Hypothalamus (tissue), 51 donors: Measurements from ENCODE around the gene LRBA.
A peak's percentile ranks its signal among the peaks of the same experiment; 100 is the strongest.
"Not testable (repeated sequence)": the region's sequence is repeated elsewhere in the genome, so short reads cannot be mapped to it uniquely, and the experiment has no call there.

Experiments
- DNase-seq, 51 donors: peaks; one replicate each; lab custom pipeline; 2025; lab: John Stamatoyannopoulos, UW

The LRBA gene

DNA sequence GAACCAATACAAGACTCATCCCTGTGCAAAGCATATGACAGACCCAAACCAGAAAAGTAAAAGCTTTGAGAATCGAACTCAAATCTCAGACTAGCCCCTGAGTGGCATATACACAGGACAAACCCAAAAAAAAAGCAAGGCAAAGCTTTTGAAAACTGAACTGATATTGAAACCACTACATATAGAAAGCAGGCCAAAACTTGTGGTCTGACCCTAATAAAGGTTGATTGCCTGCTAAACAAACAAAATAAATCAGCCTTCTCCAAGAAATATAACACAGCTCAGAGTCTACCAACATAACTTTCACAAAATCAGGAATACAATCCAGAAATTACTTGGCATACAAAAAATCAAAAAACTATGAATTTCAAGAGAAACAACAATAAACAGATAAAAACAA, 40.3 kb downstream of the LRBA start:
- DNase-seq, result no peak

- no peak for DNase-seq
These were observed 40.8 kb downstream of the LRBA start for GRCh38 chr4:150974252-150974640.

GRCh38 chr4:150973626-150974251, 41.3 kb downstream of the LRBA start:
- no peak for DNase-seq

DNA sequence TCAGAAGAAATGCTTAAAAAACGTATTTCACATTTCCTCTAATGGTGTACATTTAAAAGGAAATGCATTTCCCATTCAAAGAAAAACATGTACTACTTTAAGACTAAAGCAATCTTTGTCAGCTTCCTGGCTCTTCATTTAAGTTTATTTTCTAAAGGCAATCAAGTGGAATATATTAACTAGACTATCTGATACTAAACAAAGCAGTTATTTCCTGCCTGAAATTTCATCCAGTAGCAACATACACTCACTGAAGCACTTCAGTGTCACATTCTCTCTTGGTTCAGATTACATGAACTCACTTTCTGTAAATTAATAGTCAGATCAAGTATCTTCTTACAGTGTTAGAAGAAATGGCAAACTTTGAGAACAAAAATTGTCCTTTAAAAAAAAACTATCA, 42.5 kb downstream of the LRBA start:
- DNase-seq, result no peak

- no peak for DNase-seq
These were observed 43.2 kb downstream of the LRBA start for GRCh38 chr4:150971901-150972300.

GRCh38 chr4:150970685-150971151, 44.4 kb downstream of the LRBA start:
- no peak for DNase-seq

DNA sequence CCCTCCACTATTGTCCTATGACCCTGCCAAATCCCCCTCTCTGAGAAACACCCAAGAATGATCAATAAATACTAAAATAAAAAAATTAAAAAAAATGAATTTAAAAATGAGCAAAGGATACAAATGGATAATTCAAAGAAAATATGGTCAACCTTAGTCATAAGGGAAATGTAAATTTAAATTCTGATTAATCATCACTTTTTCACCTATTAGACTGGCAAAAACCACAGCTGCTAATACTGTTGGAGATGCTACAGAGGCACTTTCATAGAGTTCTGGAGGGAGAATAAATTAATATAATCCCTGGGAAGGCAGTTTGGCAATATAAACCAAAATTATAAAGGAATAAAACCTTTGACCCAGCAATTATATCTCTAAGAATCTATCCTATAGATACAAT, 50.3 kb downstream of the LRBA start:
- no peak for DNase-seq

DNA sequence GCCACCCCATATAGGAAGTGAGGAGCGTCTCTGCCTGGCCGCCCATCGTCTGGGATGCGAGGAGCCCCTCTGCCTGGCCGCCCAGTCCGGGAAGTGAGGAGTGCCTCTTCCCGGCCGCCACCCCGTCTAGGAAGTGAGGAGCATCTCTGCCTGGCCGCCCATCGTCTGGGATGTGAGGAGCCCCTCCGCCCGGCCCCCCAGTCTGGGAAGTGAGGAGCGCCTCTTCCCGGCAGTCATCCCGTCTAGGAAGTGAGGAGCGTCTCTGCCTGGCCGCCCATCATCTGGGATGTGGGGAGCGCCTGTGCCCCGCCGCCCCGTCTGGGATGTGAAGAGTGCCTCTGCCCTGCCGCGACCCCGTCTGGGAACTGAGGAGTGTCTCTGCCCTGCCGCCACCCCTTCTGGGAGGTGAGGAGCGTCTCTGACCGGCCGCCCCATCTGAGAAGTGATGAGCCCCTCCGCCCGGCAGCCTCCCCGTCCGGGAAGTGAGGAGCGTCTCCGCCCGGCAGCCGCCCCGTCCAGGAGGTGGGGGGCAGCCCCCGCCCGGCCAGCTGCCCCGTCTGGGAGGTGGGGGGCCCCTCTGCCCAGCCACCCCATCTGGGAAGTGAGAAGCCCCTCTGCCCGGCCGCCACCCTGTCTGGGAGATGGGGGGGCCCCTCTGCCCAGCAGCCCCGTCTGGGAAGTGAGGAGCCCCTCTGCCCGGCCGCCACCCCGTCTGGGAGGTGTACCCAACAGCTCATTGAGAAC, 51.3 kb downstream of the LRBA start:
- DNase-seq, result not testable (repeated sequence)

GRCh38 chr4:150962245-150962644, 52.8 kb downstream of the LRBA start:
- DNase-seq, result no peak

DNA sequence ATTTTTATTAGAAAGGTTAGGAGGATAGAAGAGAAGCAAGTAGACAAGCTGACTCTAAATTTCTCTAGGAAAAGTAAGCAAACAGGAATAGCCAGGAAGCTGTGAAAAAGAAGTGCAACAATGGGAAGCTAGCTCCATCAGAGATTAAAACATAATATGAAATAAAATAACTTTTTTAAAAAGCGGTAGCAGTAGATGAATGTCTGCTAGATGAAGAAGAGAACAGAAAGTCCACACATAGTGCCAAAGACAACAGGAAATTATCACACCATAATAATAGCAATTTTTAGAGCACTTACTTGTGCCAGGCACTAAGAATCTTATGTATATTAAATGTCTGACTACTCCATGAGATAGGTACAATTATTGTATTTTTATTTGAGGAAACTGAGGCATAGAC, 53.5 kb downstream of the LRBA start:
- DNase-seq, result no peak

DNA sequence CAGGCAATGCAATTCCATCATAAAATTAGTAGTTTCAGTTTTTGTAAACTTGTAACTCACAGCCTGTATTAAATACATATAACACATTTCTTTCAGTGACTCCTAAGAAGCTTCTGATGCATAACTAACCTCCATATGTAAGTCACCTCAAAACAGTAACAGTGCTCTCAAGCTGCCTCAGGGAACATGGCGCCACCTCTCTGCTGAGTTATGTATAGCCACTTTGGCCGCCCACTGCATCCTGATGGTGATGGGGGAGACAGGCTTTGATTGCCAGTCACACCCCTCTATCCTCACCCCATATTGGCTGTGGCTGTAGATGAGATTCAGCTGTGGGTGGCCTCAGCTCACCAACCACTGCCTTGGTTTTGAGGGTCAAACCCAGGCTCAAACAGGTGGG, 54.3 kb downstream of the LRBA start:
- DNase-seq, result peak in 1 of 51 donors; percentile 1

- DNase-seq, result no peak
These were observed 55.0 kb downstream of the LRBA start for GRCh38 chr4:150960079-150960478.

GRCh38 chr4:150957981-150958380, 57.1 kb downstream of the LRBA start:
- not testable (repeated sequence) for DNase-seq

DNA sequence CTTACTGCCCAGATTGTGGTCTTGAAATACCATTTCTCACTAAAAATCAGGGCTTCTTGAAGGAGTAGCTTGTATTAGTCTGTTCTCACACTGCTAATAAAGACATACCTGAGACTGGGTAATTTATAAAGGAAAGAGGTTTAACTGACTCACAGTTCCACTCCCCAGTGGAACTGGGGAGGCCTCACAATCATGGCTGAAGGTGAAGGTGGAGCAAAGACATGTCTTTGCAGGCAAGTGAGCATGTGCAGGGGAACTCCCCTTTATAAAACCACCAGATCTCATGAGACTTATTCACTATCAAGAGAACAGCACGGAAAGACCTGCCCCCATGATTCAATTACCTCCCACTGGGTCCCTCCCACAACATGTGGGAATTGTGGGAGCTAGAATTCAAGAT, 58.0 kb downstream of the LRBA start:
- DNase-seq, result not testable (repeated sequence)

- DNase-seq, result not testable (repeated sequence)
These were observed 61.2 kb downstream of the LRBA start for GRCh38 chr4:150953916-150954315.

DNA sequence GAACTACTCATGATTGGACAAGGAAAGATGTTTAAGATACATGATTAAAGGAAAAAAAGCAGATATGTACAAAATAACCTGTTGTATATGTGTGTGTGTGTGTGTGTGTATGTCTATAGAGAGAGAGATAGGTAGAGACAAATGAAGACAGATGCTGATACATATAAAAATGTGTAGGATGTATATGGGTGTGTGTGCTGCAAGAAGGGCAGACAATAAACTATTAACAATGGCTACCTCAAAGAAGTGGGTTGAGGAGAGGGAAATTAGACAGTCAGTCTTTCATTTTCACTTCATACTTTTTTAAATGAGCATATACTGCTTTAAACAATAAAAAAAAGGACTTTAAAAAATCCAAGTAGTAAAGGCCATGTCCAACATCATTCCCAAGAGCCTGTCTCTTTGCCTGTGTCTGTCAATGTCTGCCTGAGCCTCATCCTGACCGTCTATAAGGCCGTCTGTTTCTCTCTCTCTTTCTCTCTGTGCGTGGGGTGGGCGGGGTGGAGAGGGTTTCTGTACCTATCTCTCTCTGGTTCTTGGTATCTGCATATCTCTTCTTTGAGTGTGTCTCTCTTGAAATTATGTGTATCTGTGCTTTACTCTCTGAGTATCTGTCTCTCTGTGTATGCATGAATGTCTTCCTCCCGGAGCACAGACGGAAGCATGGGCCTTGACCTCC, 62.8 kb downstream of the LRBA start:
- no peak for DNase-seq

- DNase-seq, result no peak
These were observed 64.3 kb downstream of the LRBA start for GRCh38 chr4:150950657-150951288.

- no peak for DNase-seq
These were observed 65.1 kb downstream of the LRBA start for GRCh38 chr4:150949943-150950342.

- no peak for DNase-seq
These were observed 65.7 kb downstream of the LRBA start for GRCh38 chr4:150949342-150949741.

DNA sequence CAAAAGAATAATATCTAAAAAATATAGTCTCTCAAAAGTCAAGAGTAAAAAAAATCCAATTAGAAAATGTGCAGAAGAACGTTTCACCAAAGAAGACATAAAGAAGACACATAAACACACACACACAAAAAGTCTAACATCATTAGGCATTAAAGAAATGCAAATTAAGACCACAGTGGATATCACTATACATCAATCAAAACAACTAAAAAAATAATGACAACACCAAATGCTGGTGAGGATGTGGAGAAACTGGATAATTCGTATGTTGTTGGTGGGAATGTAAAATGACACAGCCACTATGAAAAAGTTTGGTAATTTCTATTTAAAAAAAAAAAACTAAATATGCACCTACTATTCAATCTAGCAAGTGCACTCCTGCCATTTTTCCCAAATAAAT, 66.4 kb downstream of the LRBA start:
- DNase-seq, result no peak

DNA sequence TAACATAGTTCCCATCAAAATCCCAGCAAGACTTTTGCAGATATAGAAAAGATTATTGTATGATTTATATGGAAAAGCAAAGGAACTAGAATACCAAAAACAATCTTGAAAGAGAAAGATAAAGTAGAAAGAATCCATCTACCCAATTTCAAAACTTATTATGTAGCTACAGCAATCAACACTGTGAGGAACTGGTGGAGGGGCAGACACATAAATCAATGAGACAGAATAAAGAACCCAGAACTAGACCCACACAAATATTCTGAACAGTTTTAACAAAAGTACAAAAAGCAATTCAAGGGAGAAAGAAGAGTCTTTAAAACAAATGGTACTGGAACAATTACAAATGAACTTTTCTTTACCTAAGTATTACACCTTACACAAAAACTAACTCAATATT, 67.0 kb downstream of the LRBA start:
- no peak for DNase-seq
